Fibroblast of skin of back (primary cell): ENCODE results near the gene DNAJC27.

ENCODE experiments used
- DNase-seq: peaks from one replicate; pipeline ENCODE4 v3.0.0-alpha.2; 2013

Gene DNAJC27

GRCh38 chr2:24925815-24926214 lies 45.9 kb downstream of the DNAJC27 start:
- DNase-seq, result no peak

DNA sequence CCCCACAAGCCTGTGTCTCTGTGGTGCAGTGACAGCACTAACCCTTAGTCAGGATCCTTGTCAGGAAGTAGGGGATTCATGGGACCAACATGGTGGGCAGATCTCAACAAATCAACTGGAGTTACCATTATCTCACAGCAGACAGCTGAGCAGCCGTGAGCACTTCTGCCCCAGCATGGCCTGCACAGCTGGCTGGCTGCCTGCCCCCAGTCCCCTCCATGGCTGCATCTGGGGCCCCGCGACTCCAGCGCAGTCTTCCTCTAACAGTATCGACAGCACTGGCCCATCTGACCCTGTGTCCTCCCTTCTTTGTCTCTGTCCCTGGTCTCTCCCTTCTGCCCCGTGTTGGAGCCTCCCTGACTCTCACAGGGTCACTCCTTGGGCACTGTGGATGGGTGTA lies 47.0 kb downstream of the DNAJC27 start:
- DNase-seq, result no peak

- DNase-seq, result no peak
Measured at GRCh38 chr2:24924266-24924665, 47.5 kb downstream of the DNAJC27 start.

DNA sequence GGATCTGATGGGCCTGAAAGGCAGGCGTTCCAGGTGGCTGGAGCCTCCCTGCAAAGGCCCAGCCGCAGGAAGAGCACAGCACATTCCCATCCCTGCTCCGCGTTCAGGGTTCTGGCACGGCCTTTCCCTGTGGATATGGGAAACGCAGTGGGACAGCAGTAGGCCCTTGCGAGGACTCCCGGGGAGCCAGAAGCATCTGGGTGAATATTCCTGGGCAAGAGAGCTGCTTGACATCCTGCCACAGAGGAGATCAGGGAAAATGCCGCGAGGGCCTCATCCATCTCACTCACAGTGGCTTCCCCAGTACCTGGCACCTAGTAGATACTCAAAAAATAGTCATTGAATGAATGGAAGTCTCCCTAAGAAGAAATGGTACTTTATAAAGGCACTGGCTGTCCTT lies 48.6 kb downstream of the DNAJC27 start:
- no peak for DNase-seq

GRCh38 chr2:24922556-24922955 lies 49.2 kb downstream of the DNAJC27 start:
- no peak for DNase-seq

DNA sequence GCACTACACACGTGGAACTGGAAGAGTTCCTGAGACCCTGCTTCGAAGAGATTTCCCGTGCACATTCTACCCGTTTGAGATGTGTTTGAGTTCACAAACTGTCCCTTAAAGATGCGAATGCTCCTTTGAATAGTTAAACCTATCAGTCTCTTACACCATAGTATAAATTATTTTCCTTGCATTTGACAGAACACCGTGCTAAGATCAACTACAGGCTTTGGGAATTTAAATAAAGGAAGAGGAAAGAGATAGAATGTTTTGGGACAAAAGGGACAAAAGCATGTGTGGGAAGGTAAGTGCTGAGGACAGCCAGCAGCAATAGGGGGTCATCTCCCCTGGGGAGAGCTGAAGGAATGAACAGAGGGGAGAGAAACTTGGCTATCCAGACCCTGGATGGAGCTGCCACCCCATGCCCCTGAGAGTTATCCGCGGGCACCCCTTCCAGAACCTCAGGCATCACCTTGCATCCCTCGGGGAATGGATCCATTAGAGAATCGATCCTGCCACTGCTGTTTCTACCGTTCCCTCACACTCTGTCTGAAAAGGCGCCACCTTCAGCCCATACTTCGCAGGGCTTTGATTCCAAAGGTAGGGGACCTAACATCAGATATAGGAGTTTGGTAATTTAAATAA lies 50.8 kb downstream of the DNAJC27 start:
- DNase-seq, result no peak

DNA sequence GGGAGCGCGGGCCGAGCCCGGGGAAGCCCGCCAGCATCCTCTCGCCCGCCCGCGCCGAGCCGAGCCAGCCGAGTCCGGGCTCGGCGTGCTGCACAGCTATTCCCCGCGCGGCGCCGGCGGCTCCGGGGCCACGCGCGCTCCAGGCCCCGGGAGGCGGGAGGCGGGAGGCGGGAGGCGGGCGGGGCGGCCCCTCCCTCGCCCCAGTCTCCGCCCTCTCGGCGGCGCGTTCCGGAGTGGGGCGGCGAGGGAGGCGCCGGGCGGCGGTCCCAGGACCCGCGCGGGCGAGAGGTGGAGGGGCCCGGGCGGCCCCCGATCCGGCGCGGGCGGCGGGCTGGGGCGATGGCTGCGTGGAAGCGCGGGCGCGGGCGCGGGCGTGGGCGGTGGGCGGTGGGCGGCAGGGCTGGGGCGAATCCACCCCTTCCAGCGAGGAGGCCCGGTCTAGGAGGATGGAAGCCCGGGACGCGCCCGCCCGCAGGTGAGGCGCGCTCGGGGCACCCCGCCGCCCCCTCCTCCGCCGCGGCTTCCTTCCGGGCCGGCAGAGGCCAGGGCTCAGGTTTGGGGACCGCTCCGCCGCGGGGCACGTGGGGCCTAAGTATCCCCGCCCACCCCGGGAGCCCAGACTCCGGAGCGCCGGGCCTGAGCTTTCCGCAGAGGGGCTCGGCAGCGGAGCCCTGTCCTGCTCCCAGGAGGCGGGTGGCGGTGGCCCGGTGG lies 51.5 kb downstream of the DNAJC27 start, which contains the start of gene ADCY3:
ADCY3 (minus strand) TSS at position 140 of the 711 bp plus-strand sequence. CDS start 1,250 bp downstream, outside the sequence.
- peak; percentile 43 for DNase-seq

GRCh38 chr2:24919506-24920097 lies 52.2 kb downstream of the DNAJC27 start:
- DNase-seq, result no peak

GRCh38 chr2:24919037-24919505 lies 52.7 kb downstream of the DNAJC27 start:
- peak; percentile 29 for DNase-seq

DNA sequence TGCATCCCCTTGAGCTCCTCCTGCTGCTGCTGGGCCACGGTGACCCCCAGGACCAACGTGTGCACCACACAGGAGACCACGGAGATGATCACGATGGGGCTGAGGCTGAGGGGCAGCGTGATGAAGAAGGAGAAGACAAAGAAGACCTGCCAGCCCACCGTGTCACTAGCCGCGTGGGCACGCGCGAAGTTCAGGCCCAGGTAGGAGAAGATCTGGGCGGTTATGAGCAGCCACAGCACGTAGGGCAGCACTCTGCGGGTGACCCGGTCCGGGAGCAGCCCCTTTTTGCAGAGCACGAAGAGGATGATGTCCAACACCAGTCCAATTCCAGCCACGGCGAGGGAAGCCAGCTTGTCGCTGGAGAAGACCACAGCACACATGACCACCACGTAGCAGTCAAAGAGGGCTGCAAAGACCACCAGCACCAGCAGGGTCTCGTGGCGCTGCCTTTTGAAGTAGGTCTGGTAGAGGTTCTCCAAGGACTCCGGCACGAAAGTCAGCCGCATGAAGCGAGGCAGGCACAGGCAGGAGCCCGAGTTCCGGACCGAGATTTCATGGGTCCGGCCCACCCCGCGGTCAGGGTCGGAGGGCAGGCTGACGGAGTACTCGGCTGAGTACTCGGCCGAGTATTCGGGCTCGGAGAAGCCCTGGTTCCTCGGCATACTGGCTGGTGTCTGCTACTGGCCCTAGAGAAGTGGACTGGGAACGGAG lies 53.3 kb downstream of the DNAJC27 start:
- no peak for DNase-seq

DNA sequence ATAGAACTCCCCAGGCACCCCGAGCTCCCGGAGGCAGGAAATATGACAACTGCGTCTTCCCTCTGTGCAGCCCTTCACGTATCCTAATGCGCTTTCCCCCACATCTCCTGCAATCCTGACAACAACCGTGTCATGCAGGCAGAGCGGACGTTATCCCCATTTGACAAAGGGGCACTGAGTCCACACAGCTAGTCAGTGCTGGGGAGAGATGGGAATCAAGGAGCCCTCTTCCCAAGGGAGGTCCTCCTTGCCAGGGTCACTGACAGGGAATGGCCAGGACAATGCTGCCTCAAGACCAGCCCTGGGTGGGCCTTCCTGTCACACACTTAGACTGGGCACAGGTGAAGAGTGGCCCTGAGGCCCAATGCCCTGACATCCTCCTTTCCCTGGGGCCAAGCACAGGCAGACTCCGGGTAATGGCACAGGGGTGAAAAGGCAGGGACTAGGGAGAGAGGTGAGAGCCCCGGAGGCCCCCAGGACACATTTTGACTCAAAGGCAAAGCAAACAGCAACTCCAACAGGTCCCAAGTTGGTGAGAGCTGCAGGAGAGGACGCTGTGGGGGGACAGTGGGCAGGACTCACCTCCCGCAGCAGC lies 53.9 kb downstream of the DNAJC27 start:
- no peak for DNase-seq

DNA sequence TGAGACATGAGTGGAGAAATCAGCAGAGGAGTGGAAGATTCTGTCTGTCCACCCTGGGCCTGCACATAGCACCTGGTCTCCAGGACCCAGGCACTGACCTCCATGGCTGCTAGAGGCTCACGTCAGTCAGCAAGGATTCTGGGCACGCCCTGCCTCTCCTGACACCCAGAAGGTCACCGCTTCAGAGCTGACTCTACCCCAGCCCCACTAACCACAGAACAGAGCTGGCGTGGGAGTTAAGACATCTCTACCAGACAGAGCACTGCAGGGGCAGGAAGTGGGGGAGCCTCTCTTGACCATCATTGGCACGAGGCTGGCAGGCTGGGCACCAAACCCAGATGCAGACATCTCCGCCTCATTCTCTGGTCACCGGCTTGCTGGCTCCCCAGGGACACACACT lies 54.7 kb downstream of the DNAJC27 start:
- DNase-seq, result no peak

DNA sequence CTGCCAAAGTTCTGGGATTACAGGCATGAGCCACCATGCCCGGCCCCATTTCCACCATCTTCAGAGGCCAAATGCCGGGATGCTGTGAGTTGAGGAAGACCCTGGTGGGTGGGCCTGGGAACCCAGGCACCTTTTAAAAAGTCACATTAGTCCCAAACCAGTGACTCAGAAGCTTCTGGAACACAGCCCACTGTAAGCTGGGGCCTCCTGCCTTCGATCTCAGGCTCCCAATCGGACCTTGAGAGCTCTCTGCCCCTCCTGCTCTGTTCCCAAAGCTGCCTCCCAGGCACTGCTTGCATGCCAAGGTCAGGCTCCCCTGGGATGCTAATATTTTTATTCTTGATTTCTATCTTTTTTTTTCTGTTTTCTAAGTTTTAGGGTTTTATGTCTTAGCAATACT lies 56.0 kb downstream of the DNAJC27 start:
- peak; percentile 61 for DNase-seq

DNA sequence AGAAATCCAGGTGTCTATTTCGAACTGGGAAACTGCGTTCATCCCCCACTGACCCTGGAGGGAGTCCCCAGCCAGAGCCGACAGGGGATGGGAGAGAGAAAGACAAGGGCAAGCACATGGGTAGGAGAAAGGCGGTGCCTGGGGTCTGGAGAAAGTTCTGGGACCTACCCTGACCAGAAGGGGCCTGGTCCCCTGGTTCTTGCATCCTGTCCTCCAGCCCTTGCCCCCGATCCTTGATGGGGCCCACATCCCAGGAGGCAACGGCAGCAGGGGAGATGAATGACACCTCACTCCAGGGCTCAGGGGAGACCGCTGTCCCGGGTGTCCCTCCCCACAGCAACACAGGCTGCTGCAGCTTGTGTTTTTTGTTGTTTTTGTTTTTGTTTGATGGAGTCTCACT lies 56.6 kb downstream of the DNAJC27 start:
- DNase-seq, result no peak

DNA sequence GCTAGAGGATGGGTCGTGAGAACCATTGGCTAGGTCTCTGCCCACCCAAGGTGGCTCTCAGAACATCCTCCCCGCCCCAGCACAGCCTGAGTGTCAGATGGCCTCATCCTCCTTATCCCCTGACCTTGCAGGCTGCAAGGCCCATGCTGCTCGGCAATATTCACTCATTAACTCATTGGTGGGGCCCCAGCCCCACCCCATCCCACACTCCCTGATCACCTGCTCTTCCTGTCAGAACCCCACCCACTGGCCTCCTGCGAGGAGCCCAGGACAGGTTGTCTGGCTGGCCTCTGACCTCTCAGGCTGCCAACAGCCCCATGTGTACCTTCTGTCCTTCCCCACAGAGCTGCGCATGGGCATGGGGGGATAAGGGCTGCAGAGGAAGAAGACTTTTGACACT lies 57.0 kb downstream of the DNAJC27 start:
- no peak for DNase-seq

DNA sequence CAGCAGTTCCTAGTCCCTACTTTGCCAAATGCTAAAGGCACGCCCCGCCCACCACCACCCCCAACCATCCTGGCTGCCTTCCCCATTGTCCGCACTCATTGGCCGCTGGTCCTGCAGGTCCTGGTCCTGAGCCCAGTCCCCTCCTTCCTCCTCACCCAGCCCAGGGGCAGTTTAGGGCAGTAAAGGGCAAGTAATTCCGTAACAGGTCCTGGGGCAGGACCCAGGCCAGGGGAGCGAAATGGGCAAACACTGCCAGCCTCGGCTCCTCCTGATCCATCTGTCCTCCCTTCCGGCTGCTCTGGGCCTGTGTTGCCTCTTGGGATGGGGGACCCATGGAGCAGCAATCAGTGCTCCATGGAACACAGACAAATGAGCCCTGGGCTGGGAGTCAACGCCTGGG lies 57.8 kb downstream of the DNAJC27 start:
- no peak for DNase-seq

GRCh38 chr2:24912986-24913385 lies 58.8 kb downstream of the DNAJC27 start:
- DNase-seq, result no peak

DNA sequence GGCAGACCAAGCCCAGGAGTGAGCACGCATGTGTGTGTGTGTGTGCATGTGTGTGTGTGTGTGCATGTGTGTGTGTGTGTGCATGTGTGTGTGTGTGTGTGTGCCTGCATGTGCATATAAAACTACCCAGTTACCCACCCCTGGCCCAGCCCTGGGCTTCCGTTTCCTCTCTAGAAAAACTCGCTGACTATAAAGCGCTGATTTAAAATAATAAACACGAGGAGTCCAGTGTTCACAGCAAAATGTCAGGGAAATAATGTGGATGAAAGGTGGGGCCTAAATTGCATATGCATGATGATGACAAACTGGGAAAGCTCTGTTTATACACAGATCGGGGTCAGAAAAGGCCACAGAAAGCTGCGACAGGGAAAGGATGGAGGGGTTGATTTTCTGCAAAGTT lies 59.2 kb downstream of the DNAJC27 start:
- no peak for DNase-seq

DNA sequence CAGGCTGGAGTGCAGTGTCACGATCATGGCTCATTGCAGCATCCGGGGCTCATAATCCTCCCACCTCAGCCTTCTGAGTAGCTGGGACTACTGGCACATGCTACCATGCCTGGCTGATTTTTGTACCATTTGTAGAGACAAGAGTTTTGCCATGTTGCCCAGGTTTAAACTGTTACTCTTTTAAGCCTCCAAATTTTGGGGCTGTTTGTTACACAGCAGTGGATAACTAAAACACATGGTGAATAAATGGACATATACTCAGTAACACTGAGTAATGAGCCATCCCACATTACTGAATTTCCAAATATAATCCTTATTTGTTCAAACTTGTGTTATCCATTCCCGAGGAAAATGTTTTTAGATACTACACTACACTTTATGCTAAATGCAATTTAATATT lies 61.5 kb downstream of the DNAJC27 start:
- DNase-seq, result no peak

- DNase-seq, result peak; percentile 30
Measured at GRCh38 chr2:24909555-24910177, 62.1 kb downstream of the DNAJC27 start.

GRCh38 chr2:24908461-24908901 lies 63.3 kb downstream of the DNAJC27 start:
- no peak for DNase-seq

GRCh38 chr2:24907116-24907515 lies 64.6 kb downstream of the DNAJC27 start:
- DNase-seq, result no peak
